ENCODE results near the gene TSPAN7. TPM values are rescaled to one million over a fixed set of nuclear protein-coding genes. Genes with fewer than 3 reads are reported as not detected.

Gene TSPAN7
- total RNA-seq, 1 donor from 2014 or later: 3.5 TPM

DNA sequence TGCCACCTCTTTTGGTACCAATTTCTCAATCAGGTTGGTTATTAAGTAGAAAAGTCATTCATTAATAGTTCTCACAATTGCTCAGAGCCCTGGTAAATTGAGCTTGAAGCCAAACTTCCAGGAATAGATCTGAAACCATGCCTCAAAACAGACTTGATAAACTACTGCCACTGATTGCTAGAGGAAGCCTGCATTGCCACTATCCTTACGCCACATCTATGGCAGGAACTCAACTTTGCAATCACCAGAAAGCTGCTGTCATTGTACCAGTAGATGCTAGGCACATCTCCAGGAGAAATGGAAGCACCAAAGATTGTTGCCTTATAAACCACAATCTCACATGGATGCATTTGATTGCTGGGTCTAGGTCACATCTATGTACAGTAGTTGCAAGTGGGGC is 21.6 kb upstream of the TSPAN7 start:
- Histone ChIP-seq H3K4me3 (ENCODE audit: insufficient read depth, low read depth, low read length) (no peak overlapping the region), H3K4me2 (ENCODE audit: low read length) (no peak overlapping the region), H3K36me3 (ENCODE audit: insufficient read depth, low read length) (no peaks in the 10 kb centered on the region), H3K27ac (ENCODE audit: low read depth, low read length) (no peak overlapping the region), H3K27me3 (ENCODE audit: insufficient read depth, low read length) (no peaks in the 10 kb centered on the region), H3K79me2 (ENCODE audit: insufficient read depth, low read length) (no peaks in the 10 kb centered on the region), H3K9ac (ENCODE audit: low read length) (no peak overlapping the region), H2AFZ (ENCODE audit: low read depth, low read length) (no peak overlapping the region), H4K20me1 (ENCODE audit: insufficient read depth, low read length) (no peaks in the 10 kb centered on the region), H3K9me3 (ENCODE audit: insufficient read depth, low read depth, low read length) (no peaks in the 10 kb centered on the region), H3K4me1 (ENCODE audit: insufficient read depth, low read length) (no peaks in the 10 kb centered on the region)
- no peaks in the 10 kb centered on the region for H3K9me3 Mint-ChIP-seq (ENCODE audit: unreplicated experiment)
- no peak for FAIRE-seq
- DNase-seq (ENCODE audit: low read depth): no peak
- H3K27me3 Mint-ChIP-seq (ENCODE audit: low read depth, unreplicated experiment): no peaks in the 10 kb centered on the region
- no peaks in the 10 kb centered on the region for H3K36me3 Mint-ChIP-seq (ENCODE audit: low read depth, unreplicated experiment)
- no peak overlapping the region for H3K27ac Mint-ChIP-seq (ENCODE audit: unreplicated experiment)
- H3K4me3 Mint-ChIP-seq (ENCODE audit: unreplicated experiment): no peak overlapping the region
- no peaks in the 10 kb centered on the region for H3K4me1 Mint-ChIP-seq (ENCODE audit: low read depth, unreplicated experiment)
- TF ChIP-seq, protein P1, sequence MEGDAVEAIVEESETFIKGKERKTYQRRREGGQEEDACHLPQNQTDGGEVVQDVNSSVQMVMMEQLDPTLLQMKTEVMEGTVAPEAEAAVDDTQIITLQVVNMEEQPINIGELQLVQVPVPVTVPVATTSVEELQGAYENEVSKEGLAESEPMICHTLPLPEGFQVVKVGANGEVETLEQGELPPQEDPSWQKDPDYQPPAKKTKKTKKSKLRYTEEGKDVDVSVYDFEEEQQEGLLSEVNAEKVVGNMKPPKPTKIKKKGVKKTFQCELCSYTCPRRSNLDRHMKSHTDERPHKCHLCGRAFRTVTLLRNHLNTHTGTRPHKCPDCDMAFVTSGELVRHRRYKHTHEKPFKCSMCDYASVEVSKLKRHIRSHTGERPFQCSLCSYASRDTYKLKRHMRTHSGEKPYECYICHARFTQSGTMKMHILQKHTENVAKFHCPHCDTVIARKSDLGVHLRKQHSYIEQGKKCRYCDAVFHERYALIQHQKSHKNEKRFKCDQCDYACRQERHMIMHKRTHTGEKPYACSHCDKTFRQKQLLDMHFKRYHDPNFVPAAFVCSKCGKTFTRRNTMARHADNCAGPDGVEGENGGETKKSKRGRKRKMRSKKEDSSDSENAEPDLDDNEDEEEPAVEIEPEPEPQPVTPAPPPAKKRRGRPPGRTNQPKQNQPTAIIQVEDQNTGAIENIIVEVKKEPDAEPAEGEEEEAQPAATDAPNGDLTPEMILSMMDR (IDR thresholded peaks at IDR 0.05; ENCODE audit: insufficient read depth, low read depth, low read length): no peak
- no peak for TF ChIP-seq EZH2 (IDR thresholded peaks at IDR 0.05; ENCODE audit: insufficient read depth, low read length)

DNA sequence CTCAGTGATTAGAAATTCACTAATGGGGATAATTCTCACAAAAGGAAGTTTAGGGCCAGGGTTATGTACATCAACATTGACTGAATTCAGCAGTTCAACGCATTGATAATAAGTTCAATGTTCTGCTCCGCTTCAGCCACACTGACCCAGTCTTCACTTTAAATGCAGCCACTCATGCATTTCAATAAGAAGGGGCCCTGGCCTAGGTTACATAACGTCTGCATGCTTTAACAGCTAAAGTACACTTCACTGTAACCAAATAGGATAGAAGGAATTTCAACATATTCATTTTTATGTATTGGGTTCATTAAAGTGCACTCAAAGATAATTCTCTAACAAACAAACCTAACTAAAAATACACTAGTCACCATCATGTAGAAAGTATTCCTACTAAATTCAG is 12.8 kb upstream of the TSPAN7 start:
- Histone ChIP-seq H4K20me1 (ENCODE audit: insufficient read depth, low read length) (no peaks in the 10 kb centered on the region), H3K27ac (ENCODE audit: low read depth, low read length) (no peak overlapping the region), H3K79me2 (ENCODE audit: insufficient read depth, low read length) (no peaks in the 10 kb centered on the region), H3K9ac (ENCODE audit: low read length) (no peak overlapping the region), H3K36me3 (ENCODE audit: insufficient read depth, low read length) (no peaks in the 10 kb centered on the region), H3K4me2 (ENCODE audit: low read length) (no peak overlapping the region), H3K4me3 (ENCODE audit: insufficient read depth, low read depth, low read length) (no peak overlapping the region), H3K9me3 (ENCODE audit: insufficient read depth, low read depth, low read length) (no peaks in the 10 kb centered on the region), H2AFZ (ENCODE audit: low read depth, low read length) (no peak overlapping the region), H3K4me1 (ENCODE audit: insufficient read depth, low read length) (no peaks in the 10 kb centered on the region), H3K27me3 (ENCODE audit: insufficient read depth, low read length) (no peaks in the 10 kb centered on the region)
- TF ChIP-seq EZH2 (IDR thresholded peaks at IDR 0.05; ENCODE audit: insufficient read depth, low read length): no peak
- TF ChIP-seq, protein P1 (IDR thresholded peaks at IDR 0.05; ENCODE audit: insufficient read depth, low read depth, low read length): no peak
- Mint-ChIP-seq H3K9me3 (ENCODE audit: unreplicated experiment) (peaks cover 2% of the 10 kb centered on the region), H3K4me3 (ENCODE audit: unreplicated experiment) (no peak overlapping the region), H3K36me3 (ENCODE audit: low read depth, unreplicated experiment) (no peaks in the 10 kb centered on the region), H3K27ac (ENCODE audit: unreplicated experiment) (no peak overlapping the region), H3K27me3 (ENCODE audit: low read depth, unreplicated experiment) (no peaks in the 10 kb centered on the region), H3K4me1 (ENCODE audit: low read depth, unreplicated experiment) (peaks cover 13% of the 10 kb centered on the region)
- no peak for DNase-seq (ENCODE audit: low read depth)
- FAIRE-seq: no peak

DNA sequence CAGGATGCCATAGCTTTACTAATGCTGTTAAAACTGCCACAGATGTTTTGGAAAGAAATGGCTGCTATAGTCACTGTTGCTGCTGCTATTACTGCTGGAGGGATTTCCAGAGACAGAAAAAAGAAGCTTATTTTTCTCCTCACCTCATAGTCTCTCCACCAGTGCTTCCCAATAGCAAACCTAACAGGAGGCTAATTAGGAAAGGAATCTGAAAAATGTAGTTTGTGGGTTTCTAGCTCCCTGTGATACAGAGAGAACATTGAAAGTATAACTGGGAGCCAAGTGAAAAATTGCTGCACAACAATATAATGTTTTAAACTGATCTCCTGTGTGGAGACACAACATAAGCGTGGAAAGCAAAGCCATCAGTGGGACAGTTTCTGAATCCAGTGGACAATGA is 8.6 kb upstream of the TSPAN7 start:
- Histone ChIP-seq H3K4me3 (ENCODE audit: insufficient read depth, low read depth, low read length) (no peak overlapping the region), H3K27ac (ENCODE audit: low read depth, low read length) (no peak overlapping the region), H3K27me3 (ENCODE audit: insufficient read depth, low read length) (no peaks in the 10 kb centered on the region), H3K79me2 (ENCODE audit: insufficient read depth, low read length) (no peaks in the 10 kb centered on the region), H3K4me1 (ENCODE audit: insufficient read depth, low read length) (no peaks in the 10 kb centered on the region), H2AFZ (ENCODE audit: low read depth, low read length) (no peak overlapping the region), H3K9me3 (ENCODE audit: insufficient read depth, low read depth, low read length) (no peaks in the 10 kb centered on the region), H3K9ac (ENCODE audit: low read length) (no peak overlapping the region), H3K4me2 (ENCODE audit: low read length) (no peak overlapping the region), H3K36me3 (ENCODE audit: insufficient read depth, low read length) (no peaks in the 10 kb centered on the region), H4K20me1 (ENCODE audit: insufficient read depth, low read length) (no peaks in the 10 kb centered on the region)
- Mint-ChIP-seq H3K27ac (ENCODE audit: unreplicated experiment) (no peak overlapping the region), H3K9me3 (ENCODE audit: unreplicated experiment) (peaks cover 2% of the 10 kb centered on the region), H3K4me3 (ENCODE audit: unreplicated experiment) (peak overlapping the region; percentile 8), H3K36me3 (ENCODE audit: low read depth, unreplicated experiment) (no peaks in the 10 kb centered on the region), H3K4me1 (ENCODE audit: low read depth, unreplicated experiment) (peaks cover 13% of the 10 kb centered on the region), H3K27me3 (ENCODE audit: low read depth, unreplicated experiment) (no peaks in the 10 kb centered on the region)
- FAIRE-seq (no peak), DNase-seq (ENCODE audit: low read depth) (no peak)
- TF ChIP-seq EZH2 (IDR thresholded peaks at IDR 0.05; ENCODE audit: insufficient read depth, low read length): no peak
- TF ChIP-seq, protein P1 (IDR thresholded peaks at IDR 0.05; ENCODE audit: insufficient read depth, low read depth, low read length): no peak

All from astrocyte (in vitro differentiated cells and primary cell).